GM19035 (cell line): ENCODE data around the gene RCAN2.
"Not testable (repeated sequence)": the region's sequence is repeated elsewhere in the genome, so short reads cannot be mapped to it uniquely, and the experiment has no call there.

Experiments used
- ATAC-seq: cut with Tn5 transposase; IDR thresholded peaks from one replicate; pipeline ENCODE4 v1.9.1; 2021; ENCODE audit not compliant: unreplicated experiment

The RCAN2 gene

GRCh38 chr6:46390153-46390876, 100.9 kb downstream of the RCAN2 start:
- ATAC-seq, result no peak

GRCh38 chr6:46387728-46388127, 103.5 kb downstream of the RCAN2 start:
- ATAC-seq, result not testable (repeated sequence)

GRCh38 chr6:46381579-46381978, 109.7 kb downstream of the RCAN2 start:
- ATAC-seq, result no peak

GRCh38 chr6:46381057-46381456, 110.2 kb downstream of the RCAN2 start:
- no peak for ATAC-seq

- no peak for ATAC-seq
Measured at GRCh38 chr6:46380152-46380807, 111.0 kb downstream of the RCAN2 start.

- ATAC-seq, result no peak
Measured at GRCh38 chr6:46378882-46379416, 112.3 kb downstream of the RCAN2 start.

- ATAC-seq, result no peak
Measured at GRCh38 chr6:46378161-46378881, 112.9 kb downstream of the RCAN2 start.

GRCh38 chr6:46377209-46377608, 114.0 kb downstream of the RCAN2 start:
- no peak for ATAC-seq

GRCh38 chr6:46376562-46377061, 114.6 kb downstream of the RCAN2 start:
- peak; percentile 93 for ATAC-seq

- no peak for ATAC-seq
Measured at GRCh38 chr6:46370622-46371021, 120.6 kb downstream of the RCAN2 start.

- ATAC-seq, result no peak
Measured at GRCh38 chr6:46368169-46368536, 123.1 kb downstream of the RCAN2 start.

- ATAC-seq, result no peak
Measured at GRCh38 chr6:46367354-46368168, 123.7 kb downstream of the RCAN2 start.

- no peak for ATAC-seq
Measured at GRCh38 chr6:46366190-46366900, 124.9 kb downstream of the RCAN2 start.

- ATAC-seq, result no peak
Measured at GRCh38 chr6:46357591-46357990, 133.7 kb downstream of the RCAN2 start.

GRCh38 chr6:46356543-46356942, 134.7 kb downstream of the RCAN2 start:
- ATAC-seq, result no peak

- no peak for ATAC-seq
Measured at GRCh38 chr6:46353528-46353927, 137.7 kb downstream of the RCAN2 start.

GRCh38 chr6:46352541-46353268, 138.5 kb downstream of the RCAN2 start:
- ATAC-seq, result no peak

GRCh38 chr6:46350714-46351113, 140.5 kb downstream of the RCAN2 start:
- no peak for ATAC-seq

- no peak for ATAC-seq
Measured at GRCh38 chr6:46347669-46348068, 143.6 kb downstream of the RCAN2 start.
